Neutrophil (primary cell): Measurements from ENCODE around the gene CPNE9.

Experiments
- H3K27ac ChIP-seq: fragments of 200-600 bp; sonication (generic); 2 replicates; pipeline ENCODE4 v1.5.1; 2016; ENCODE audit warnings: mild to moderate bottlenecking, moderate library complexity
- H3K27me3 ChIP-seq: fragments of 200-600 bp; sonication (generic); 2 replicates; pipeline ENCODE4 v1.6.0; 2016; ENCODE audit warnings: mild to moderate bottlenecking
- H3K36me3 ChIP-seq: fragments of 200-600 bp; sonication (generic); 2 replicates; pipeline ENCODE4 v1.5.1; 2017
- H3K4me1 ChIP-seq, 2 experiments: fragments of 200-600 bp in 1 of 2; sonication (generic) in 1 of 2; 1 replicate in 1 of 2; 2 replicates in 1 of 2; pipeline versions ENCODE4 v1.5.1 to v1.6.1; 2013 to 2016; ENCODE audit warnings: low read depth in 1 of 2, low read length in 1 of 2, mild to moderate bottlenecking in 1 of 2, moderate library complexity in 1 of 2; ENCODE audit not compliant: control insufficient read depth in 1 of 2, insufficient read depth in 1 of 2
- H3K4me3 ChIP-seq, 2 experiments: fragments of 200-600 bp in 1 of 2; sonication (generic) in 1 of 2; 1 replicate in 1 of 2; 2 replicates in 1 of 2; pipeline ENCODE4 v1.5.1; 2013 to 2016; ENCODE audit warnings: low read depth in 1 of 2, low read length in 1 of 2, mild to moderate bottlenecking in 1 of 2, moderate library complexity in 1 of 2
- H3K9me3 ChIP-seq: fragments of 200-600 bp; sonication (generic); 2 replicates; pipeline ENCODE4 v1.5.1; 2016
- TF ChIP-seq, protein P1 (sequence below): fragments of 200-600 bp; sonication (generic); IDR thresholded peaks from 2 replicates; pipeline ENCODE4 v1.5.1; 2016; ENCODE audit warnings: antibody characterized with exemption

Gene CPNE9

GRCh38 chr3:9754678-9755077 lies 51.0 kb downstream of the CPNE9 start:
- Histone ChIP-seq H3K36me3 (peaks cover 47% of the 10 kb centered on the region), H3K27ac (peak overlapping the region; percentile 51)

GRCh38 chr3:9757427-9757826 lies 53.8 kb downstream of the CPNE9 start:
- Histone ChIP-seq H3K4me1 (peaks cover 12 to 14% of the 10 kb centered on the region in 2 experiments), H3K27me3 (no peaks in the 10 kb centered on the region), H3K27ac (no peak overlapping the region), H3K9me3 (no peaks in the 10 kb centered on the region), H3K36me3 (peaks cover 44% of the 10 kb centered on the region), H3K4me3 (no peak overlapping the region)
- TF ChIP-seq, protein P1, sequence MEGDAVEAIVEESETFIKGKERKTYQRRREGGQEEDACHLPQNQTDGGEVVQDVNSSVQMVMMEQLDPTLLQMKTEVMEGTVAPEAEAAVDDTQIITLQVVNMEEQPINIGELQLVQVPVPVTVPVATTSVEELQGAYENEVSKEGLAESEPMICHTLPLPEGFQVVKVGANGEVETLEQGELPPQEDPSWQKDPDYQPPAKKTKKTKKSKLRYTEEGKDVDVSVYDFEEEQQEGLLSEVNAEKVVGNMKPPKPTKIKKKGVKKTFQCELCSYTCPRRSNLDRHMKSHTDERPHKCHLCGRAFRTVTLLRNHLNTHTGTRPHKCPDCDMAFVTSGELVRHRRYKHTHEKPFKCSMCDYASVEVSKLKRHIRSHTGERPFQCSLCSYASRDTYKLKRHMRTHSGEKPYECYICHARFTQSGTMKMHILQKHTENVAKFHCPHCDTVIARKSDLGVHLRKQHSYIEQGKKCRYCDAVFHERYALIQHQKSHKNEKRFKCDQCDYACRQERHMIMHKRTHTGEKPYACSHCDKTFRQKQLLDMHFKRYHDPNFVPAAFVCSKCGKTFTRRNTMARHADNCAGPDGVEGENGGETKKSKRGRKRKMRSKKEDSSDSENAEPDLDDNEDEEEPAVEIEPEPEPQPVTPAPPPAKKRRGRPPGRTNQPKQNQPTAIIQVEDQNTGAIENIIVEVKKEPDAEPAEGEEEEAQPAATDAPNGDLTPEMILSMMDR: no peak

More at GRCh38 chr3:9754678-9755077, 51.0 kb downstream of the CPNE9 start:
- H3K4me1 ChIP-seq: peaks cover 33% of the 10 kb centered on the region in 2 experiments
- no peaks in the 10 kb centered on the region for H3K9me3 ChIP-seq
- no peak overlapping the region for H3K4me3 ChIP-seq
- no peaks in the 10 kb centered on the region for H3K27me3 ChIP-seq
- TF ChIP-seq, protein P1: no peak

DNA sequence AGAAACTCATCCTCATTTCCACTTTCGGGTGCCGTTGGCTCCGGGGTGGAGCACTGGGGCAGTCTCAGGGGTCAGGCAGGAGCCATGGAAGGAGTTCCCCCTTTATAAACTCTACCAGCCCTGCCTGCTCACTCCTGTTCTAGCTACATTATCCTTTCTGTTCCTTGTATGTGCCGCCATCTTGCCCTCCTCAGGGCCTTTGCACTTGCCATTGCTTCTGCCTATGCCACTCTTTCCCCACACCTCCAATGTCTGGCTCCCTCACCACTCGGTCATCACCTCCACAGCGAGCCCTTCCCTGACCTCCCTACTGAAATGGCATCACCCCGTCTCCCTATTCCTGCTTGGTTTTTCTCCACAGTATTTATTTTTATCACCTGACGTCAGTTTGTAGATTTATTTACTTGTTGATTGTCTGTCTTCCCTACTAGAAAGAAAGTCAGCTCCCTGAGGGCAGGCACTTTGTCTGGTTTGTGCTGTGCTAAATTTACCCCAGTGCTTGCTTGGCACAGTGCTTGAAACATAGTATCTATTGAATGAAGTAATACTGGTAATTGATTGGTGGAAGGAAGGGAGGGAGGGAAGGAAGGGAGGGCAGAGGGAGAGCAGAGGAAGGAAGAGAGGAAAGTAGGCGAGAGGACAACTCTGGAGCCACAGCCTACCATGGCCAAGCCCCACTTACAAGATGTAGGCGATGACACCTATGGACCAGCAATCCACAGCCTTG lies 57.3 kb downstream of the CPNE9 start:
- H3K9me3 ChIP-seq: no peaks in the 10 kb centered on the region
- H3K27ac ChIP-seq: no peak overlapping the region
- H3K4me3 ChIP-seq: no peak overlapping the region
- TF ChIP-seq, protein P1: no peak
- H3K4me1 ChIP-seq: no peaks in the 10 kb centered on the region
- no peaks in the 10 kb centered on the region for H3K27me3 ChIP-seq
- peaks cover 38% of the 10 kb centered on the region for H3K36me3 ChIP-seq

GRCh38 chr3:9761919-9762318 lies 58.3 kb downstream of the CPNE9 start:
- Histone ChIP-seq H3K27ac (no peak overlapping the region), H3K9me3 (no peaks in the 10 kb centered on the region), H3K27me3 (no peaks in the 10 kb centered on the region), H3K4me3 (no peak overlapping the region), H3K36me3 (peaks cover 29% of the 10 kb centered on the region), H3K4me1 (peaks cover 0 to under 1% of the 10 kb centered on the region in 2 experiments)
- TF ChIP-seq, protein P1: no peak

- H3K4me1 ChIP-seq: peaks cover 8 to 9% of the 10 kb centered on the region in 2 experiments
- TF ChIP-seq, protein P1: no peak
- peaks cover 19% of the 10 kb centered on the region for H3K36me3 ChIP-seq
These were observed 59.2 kb downstream of the CPNE9 start for GRCh38 chr3:9762871-9763270.

More at GRCh38 chr3:9762871-9763270, 59.2 kb downstream of the CPNE9 start:
- Histone ChIP-seq H3K27ac (no peak overlapping the region), H3K4me3 (no peak overlapping the region), H3K9me3 (no peaks in the 10 kb centered on the region), H3K27me3 (no peaks in the 10 kb centered on the region)
